Measurements from ENCODE around the gene BMP3. TPM values are rescaled to one million over a fixed set of nuclear protein-coding genes. Genes with fewer than 3 reads are reported as not detected.

Gene BMP3
- total RNA-seq, 2 donors from 2014 or later, result not detected

- H3K27ac Mint-ChIP-seq, result no peak overlapping the region
- DNase-seq, result peak in 1 of 2 donors; percentile 2
- H3K27me3 Mint-ChIP-seq (ENCODE audit: low read depth), result peaks cover 65% of the 10 kb centered on the region
- H3K36me3 Mint-ChIP-seq (ENCODE audit: insufficient read depth in 2 of 2), result peaks cover 0 to 3% of the 10 kb centered on the region in 2 donors
- peak; percentile 39 to 55 for ATAC-seq (replicated peaks in 1 of 2)
- peaks cover 18% of the 10 kb centered on the region for H3K4me1 Mint-ChIP-seq (ENCODE audit: low read depth)
- H3K4me3 Mint-ChIP-seq, result peak overlapping the region; percentile 89 to 94
- no peaks in the 10 kb centered on the region for H3K9me3 Mint-ChIP-seq
Measured at GRCh38 chr4:81030981-81031791, 678 bp downstream of the BMP3 start.

- Mint-ChIP-seq H3K4me3 (peak overlapping the region; percentile 66 to 94), H3K27me3 (ENCODE audit: low read depth) (peaks cover 64% of the 10 kb centered on the region), H3K9me3 (no peaks in the 10 kb centered on the region), H3K4me1 (ENCODE audit: low read depth) (peaks cover 18% of the 10 kb centered on the region), H3K36me3 (ENCODE audit: insufficient read depth in 2 of 2) (peaks cover 0 to 3% of the 10 kb centered on the region in 2 donors), H3K27ac (no peak overlapping the region)
- no peak for ATAC-seq (replicated peaks in 1 of 2)
- DNase-seq, result no peak
Measured at GRCh38 chr4:81031796-81032551, 1.5 kb downstream of the BMP3 start.

- Mint-ChIP-seq H3K27me3 (ENCODE audit: low read depth) (peaks cover 62% of the 10 kb centered on the region), H3K9me3 (no peaks in the 10 kb centered on the region), H3K4me1 (ENCODE audit: low read depth) (peaks cover 18% of the 10 kb centered on the region), H3K4me3 (no peak overlapping the region), H3K27ac (no peak overlapping the region), H3K36me3 (ENCODE audit: insufficient read depth in 2 of 2) (peaks cover 0 to 3% of the 10 kb centered on the region in 2 donors)
- no peak for DNase-seq
- no peak for ATAC-seq (replicated peaks in 1 of 2)
Measured at GRCh38 chr4:81032771-81033684, 2.5 kb downstream of the BMP3 start.

DNA sequence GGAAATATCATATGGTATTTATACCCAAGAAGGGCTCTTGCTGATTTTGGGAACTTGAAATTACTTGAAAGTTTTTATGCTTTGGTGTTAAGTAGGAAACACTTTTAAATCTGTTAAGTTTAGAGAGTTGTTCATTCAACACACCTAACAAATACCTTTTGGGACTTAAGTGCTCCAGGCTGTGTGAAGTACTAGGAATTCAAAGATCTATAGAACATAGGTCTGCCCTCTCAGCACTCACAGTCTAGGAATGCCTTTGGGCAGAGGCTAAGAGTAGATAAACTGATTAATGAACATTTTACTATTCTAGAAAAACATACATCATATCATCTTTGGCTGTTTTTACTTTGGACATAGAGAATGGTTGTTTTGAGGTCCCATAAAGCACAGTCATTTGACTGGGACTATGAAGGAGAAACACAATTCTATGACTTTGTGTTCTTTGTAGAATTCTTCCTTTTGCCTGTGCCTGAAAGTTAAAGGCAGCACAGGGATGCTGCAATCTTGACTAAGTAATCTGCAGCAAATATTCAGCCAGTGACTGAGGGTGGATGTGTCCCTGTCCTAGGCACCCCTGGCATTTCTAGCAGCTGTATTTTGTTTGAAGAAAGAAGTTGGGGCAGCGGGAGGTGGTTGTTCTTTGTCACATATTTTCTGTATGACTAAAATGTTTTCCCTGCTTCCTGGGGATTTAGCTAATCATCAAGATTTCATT lies 8.3 kb downstream of the BMP3 start:
- Mint-ChIP-seq H3K27me3 (ENCODE audit: low read depth) (peaks cover 35% of the 10 kb centered on the region), H3K4me1 (ENCODE audit: low read depth) (no peaks in the 10 kb centered on the region), H3K9me3 (no peaks in the 10 kb centered on the region), H3K36me3 (ENCODE audit: insufficient read depth in 2 of 2) (no peaks in the 10 kb centered on the region), H3K27ac (no peak overlapping the region), H3K4me3 (no peak overlapping the region)
- ATAC-seq (replicated peaks in 1 of 2) (no peak), DNase-seq (no peak)

DNA sequence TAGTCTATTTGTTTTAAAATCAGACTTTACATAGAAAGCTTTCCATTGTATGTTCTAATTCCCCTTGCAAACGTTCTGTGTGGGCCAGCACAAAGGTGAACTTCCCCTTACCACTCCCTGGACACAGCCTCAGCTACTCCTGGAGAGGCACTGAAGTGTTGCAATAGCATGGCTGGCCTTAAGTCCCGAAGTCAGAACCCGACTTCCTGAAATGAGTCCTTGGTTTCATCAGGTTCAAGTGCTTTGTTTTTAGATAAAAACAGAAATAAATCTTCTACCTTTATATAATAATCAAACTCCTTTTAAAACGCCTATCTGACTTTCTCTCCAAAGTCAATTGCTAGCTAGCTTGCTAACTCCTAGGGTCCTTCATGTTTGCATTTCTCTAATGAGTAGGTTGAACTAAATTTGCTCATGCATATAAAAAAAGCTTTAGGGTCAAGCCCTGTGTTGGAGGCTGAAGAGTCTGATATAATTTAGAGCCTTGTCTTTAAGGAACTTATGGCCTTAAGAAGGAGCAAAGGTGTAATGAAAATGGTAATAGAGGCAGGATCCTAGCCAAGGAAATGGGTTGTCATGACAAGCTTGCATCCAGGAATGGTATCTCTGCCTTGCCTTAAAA lies 9.0 kb downstream of the BMP3 start:
- H3K27ac Mint-ChIP-seq, result no peak overlapping the region
- H3K9me3 Mint-ChIP-seq, result no peaks in the 10 kb centered on the region
- no peaks in the 10 kb centered on the region for H3K4me1 Mint-ChIP-seq (ENCODE audit: low read depth)
- no peaks in the 10 kb centered on the region for H3K36me3 Mint-ChIP-seq (ENCODE audit: insufficient read depth in 2 of 2)
- H3K27me3 Mint-ChIP-seq (ENCODE audit: low read depth), result peaks cover 35% of the 10 kb centered on the region
- no peak for DNase-seq
- H3K4me3 Mint-ChIP-seq, result no peak overlapping the region
- ATAC-seq (replicated peaks in 1 of 2), result no peak

- H3K36me3 Mint-ChIP-seq (ENCODE audit: insufficient read depth in 2 of 2), result no peaks in the 10 kb centered on the region
- DNase-seq (no peak), ATAC-seq (replicated peaks in 1 of 2) (no peak)
- H3K27me3 Mint-ChIP-seq (ENCODE audit: low read depth), result peaks cover 32% of the 10 kb centered on the region
- no peak overlapping the region for H3K27ac Mint-ChIP-seq
- H3K9me3 Mint-ChIP-seq, result no peaks in the 10 kb centered on the region
- no peaks in the 10 kb centered on the region for H3K4me1 Mint-ChIP-seq (ENCODE audit: low read depth)
- H3K4me3 Mint-ChIP-seq, result no peak overlapping the region
Measured at GRCh38 chr4:81040012-81040659, 9.6 kb downstream of the BMP3 start.

GRCh38 chr4:81042578-81043365 lies 12.3 kb downstream of the BMP3 start:
- Mint-ChIP-seq H3K9me3 (no peaks in the 10 kb centered on the region), H3K36me3 (ENCODE audit: insufficient read depth in 2 of 2) (no peaks in the 10 kb centered on the region), H3K4me3 (no peak overlapping the region), H3K4me1 (ENCODE audit: low read depth) (no peaks in the 10 kb centered on the region), H3K27me3 (ENCODE audit: low read depth) (peaks cover 49% of the 10 kb centered on the region), H3K27ac (no peak overlapping the region)
- DNase-seq (no peak), ATAC-seq (replicated peaks in 1 of 2) (no peak)

DNA sequence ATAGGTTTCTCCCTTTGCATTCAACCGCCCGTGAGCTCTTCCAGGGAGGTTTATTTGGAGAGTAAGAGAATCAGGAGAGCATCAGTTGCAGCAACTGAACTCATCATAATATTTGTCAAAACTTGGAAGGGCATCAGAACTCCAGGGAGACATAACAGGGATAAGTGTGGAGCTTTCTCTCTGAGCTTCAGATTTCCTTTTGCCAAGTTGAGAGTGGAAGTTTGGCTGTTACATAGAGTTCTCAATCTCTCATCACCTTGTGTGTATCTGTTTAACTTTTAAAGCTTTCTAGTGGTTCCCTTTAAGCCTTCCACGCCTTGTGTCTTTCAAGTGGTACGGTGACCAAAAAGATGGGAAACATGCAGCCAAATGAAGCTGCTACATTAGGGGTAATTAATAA lies 18.8 kb downstream of the BMP3 start:
- peaks cover 34% of the 10 kb centered on the region for H3K27me3 Mint-ChIP-seq (ENCODE audit: low read depth)
- H3K4me3 Mint-ChIP-seq, result no peak overlapping the region

DNA sequence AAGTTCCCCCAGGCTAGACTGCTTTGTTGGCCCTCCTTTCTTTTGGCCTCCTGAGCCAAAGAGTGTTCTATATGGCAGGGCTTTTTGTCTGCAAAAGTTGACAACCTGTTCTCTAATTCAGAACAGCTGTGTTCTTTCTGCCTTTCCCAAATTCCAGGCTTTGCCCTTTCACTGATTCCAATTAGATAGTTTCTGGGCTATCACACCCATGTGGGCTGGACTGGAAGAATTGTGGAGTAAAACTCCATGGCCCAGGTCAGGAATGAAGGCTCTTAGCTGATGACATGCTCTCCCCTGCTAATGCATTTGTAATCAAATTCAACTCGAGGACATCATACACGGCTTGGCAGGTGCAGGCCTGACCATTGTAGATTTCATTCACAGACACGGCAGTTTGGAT lies 19.4 kb downstream of the BMP3 start:
- H3K9me3 Mint-ChIP-seq, result no peaks in the 10 kb centered on the region
- ATAC-seq (replicated peaks in 1 of 2), result no peak
- peaks cover 33% of the 10 kb centered on the region for H3K27me3 Mint-ChIP-seq (ENCODE audit: low read depth)
- H3K4me3 Mint-ChIP-seq, result no peak overlapping the region
- H3K36me3 Mint-ChIP-seq (ENCODE audit: insufficient read depth in 2 of 2), result no peaks in the 10 kb centered on the region
- DNase-seq, result no peak
- H3K27ac Mint-ChIP-seq, result no peak overlapping the region
- H3K4me1 Mint-ChIP-seq (ENCODE audit: low read depth), result no peaks in the 10 kb centered on the region

More for the DNA sequence above, 18.8 kb downstream of the BMP3 start:
- Mint-ChIP-seq H3K36me3 (ENCODE audit: insufficient read depth in 2 of 2) (no peaks in the 10 kb centered on the region), H3K4me1 (ENCODE audit: low read depth) (no peaks in the 10 kb centered on the region), H3K27ac (no peak overlapping the region), H3K9me3 (no peaks in the 10 kb centered on the region)
- no peak for DNase-seq
- no peak for ATAC-seq (replicated peaks in 1 of 2)

DNA sequence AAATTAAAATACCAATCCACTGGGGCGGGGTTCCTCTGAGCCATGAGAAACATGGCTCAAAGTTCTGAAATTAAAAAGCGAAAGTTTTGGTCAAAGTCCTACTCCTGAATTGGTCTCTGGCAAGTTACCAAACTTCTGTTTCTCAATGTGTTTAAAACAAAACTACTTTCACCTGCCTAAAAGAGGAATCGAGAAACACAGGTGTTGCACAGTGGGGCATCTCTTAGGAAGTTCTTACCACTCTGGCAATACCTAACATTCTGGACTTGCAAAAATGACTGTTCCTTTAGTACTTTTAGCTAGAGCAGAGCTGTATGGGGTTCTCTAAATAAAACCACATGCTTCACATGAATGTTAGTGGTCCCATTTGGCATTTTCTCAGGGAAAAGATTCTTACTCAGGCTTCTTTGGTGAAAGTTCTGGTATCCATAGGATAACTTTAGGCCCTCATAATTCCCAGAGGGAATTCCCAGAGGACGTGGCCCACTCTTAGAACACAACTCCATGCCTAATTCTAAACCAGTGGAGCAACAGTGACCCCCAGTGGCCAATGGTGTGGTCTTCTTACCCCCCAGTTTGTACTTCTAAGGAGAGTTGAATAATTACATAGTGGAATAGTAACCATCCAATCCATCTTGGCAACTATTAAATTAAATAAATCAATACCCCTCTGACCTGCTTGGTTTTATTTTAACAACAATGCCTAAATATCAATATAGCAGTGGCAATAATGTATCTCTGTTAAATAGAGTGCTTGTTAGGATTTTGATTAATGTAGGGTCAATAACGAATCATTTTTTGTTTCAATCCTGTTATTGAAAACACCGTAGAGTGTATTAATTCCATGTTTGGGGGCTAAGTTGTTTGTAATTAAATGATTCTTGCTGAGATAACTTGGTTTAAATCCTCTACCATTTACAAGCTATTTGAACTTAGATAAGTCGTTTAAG lies 21.9 kb downstream of the BMP3 start:
- DNase-seq (peak; percentile 39 to 42), ATAC-seq (replicated peaks in 1 of 2) (no peak)
- H3K4me1 Mint-ChIP-seq (ENCODE audit: low read depth), result no peaks in the 10 kb centered on the region
- H3K4me3 Mint-ChIP-seq, result no peak overlapping the region
- H3K27me3 Mint-ChIP-seq (ENCODE audit: low read depth), result peaks cover 16% of the 10 kb centered on the region
- H3K36me3 Mint-ChIP-seq (ENCODE audit: insufficient read depth in 2 of 2), result no peaks in the 10 kb centered on the region
- H3K9me3 Mint-ChIP-seq, result no peaks in the 10 kb centered on the region
- H3K27ac Mint-ChIP-seq, result no peak overlapping the region

Data from activated T-cell treated with anti-CD3 and anti-CD28 coated beads, Interleukin-2, amount 50 U/mL, for 72 hours (primary cell).